ENCODE measurements around the gene CDC42BPB.
A peak's percentile ranks its signal among the peaks of the same experiment; 100 is the strongest.

The CDC42BPB gene

DNA sequence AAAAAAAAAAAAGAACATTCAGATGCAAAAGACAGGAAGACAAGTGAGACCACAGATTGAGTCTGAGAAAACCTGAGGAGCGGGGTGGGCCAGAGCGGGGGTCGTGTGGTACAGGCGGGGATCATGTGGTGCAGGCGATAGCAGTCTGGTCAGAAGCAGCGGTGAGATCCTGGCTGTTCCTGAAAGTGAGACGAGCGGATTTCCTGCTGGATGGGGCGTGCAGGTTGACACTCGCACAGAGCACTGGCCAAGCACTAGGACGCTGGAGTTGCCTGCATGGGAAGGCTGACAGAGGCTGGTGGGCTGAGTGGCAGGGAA is 35.7 kb downstream of the CDC42BPB start:
- TF ChIP-seq, protein P1, sequence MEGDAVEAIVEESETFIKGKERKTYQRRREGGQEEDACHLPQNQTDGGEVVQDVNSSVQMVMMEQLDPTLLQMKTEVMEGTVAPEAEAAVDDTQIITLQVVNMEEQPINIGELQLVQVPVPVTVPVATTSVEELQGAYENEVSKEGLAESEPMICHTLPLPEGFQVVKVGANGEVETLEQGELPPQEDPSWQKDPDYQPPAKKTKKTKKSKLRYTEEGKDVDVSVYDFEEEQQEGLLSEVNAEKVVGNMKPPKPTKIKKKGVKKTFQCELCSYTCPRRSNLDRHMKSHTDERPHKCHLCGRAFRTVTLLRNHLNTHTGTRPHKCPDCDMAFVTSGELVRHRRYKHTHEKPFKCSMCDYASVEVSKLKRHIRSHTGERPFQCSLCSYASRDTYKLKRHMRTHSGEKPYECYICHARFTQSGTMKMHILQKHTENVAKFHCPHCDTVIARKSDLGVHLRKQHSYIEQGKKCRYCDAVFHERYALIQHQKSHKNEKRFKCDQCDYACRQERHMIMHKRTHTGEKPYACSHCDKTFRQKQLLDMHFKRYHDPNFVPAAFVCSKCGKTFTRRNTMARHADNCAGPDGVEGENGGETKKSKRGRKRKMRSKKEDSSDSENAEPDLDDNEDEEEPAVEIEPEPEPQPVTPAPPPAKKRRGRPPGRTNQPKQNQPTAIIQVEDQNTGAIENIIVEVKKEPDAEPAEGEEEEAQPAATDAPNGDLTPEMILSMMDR (IDR thresholded peaks at IDR 0.05; ENCODE audit: insufficient read depth, low read depth, low read length, missing control alignments) = no peak
- DNase-seq (ENCODE audit: low read depth) = peak; percentile 55
- H3K4me3 ChIP-seq (ENCODE audit: low read length) = no peak overlapping the region

DNA sequence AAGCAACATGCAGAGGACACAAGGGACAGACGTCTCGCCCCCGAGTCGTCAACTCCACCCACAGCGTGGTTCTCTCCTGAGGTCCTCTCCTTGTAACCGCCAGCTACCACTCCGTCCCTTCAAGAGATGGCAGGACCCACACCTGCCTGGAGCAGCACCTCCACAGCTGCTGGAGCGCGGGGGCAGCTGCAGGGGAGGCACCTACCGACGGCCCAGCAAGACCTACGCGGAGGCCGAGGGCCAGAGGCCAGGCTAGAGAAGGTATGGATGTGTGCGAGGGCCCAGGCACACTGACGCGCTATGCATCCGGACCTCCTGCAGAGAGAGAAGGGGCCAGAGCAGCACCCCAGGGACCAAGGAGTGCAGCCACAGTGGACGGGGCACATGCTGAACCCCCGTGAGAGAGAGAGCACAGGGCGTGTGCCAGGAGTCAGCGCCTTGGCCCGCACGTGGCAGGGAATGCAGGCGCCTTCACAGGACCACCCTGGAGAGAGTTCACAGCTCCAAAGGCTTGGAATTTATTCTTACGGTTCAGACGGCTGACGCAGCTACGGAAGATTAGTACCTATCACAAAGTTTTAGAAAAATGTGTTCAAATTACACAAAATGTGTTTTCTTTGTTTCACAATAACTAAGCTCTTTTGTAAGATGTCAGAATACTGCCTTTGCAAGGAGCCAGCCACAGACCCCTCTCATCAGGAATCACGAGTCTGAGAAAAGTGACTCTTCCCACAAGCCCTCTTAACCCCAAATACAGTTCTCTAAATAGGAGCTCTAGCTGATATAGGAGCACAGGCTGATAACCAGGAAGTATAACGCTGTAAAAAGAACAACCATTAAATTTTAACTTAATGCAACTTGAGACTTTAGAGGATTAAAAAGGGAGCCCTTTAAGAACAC is 36.8 kb downstream of the CDC42BPB start:
- H3K4me3 ChIP-seq (ENCODE audit: low read length) = no peak overlapping the region
- TF ChIP-seq, protein P1 (IDR thresholded peaks at IDR 0.05; ENCODE audit: insufficient read depth, low read depth, low read length, missing control alignments) = no peak
- no peak for DNase-seq (ENCODE audit: low read depth)

DNA sequence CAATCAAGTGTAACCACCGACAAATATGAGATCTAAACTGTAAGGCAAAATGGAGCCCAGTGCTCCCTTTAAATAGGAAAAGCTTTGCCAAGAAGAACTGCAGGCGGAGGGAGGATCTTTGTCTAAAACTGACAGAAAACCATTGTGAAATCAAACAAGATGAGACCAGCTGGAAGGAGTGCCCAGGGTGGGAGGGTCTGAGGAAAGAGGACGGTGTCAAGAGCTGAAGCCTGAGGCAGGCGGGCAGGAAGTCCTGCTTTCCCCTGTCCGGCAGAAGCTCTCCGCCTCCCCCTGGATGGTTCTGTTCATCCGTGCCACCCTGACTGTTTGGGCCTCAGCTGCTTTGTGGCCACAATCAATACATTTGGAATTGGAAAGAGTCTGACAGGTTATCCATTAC is 37.5 kb downstream of the CDC42BPB start:
- TF ChIP-seq, protein P1 (IDR thresholded peaks at IDR 0.05; ENCODE audit: insufficient read depth, low read depth, low read length, missing control alignments) = no peak

DNA sequence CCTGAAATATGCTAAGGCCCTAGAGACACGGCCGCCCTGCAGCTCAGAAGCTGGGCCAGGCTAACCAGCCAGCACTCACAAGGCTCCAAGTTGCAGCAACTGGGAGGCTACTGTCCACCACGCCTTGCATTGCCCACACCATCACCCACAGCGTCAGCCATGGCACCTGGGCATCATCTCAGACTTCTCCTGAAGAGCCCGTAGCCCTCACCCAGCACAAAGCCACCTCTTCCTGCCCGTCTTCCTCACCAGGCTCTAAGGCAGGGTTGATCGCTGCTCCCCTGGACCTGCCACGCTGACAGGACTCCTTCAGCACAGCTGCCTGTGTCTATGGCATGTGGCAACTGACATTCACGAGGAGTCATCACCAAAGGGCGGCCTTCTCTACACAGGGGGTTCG is 38.1 kb downstream of the CDC42BPB start:
- no peak overlapping the region for H3K4me3 ChIP-seq (ENCODE audit: low read length)
- TF ChIP-seq, protein P1 (IDR thresholded peaks at IDR 0.05; ENCODE audit: insufficient read depth, low read depth, low read length, missing control alignments) = no peak

More for the DNA sequence above, 37.5 kb downstream of the CDC42BPB start:
- no peak overlapping the region for H3K4me3 ChIP-seq (ENCODE audit: low read length)
- peak; percentile 57 for DNase-seq (ENCODE audit: low read depth)

DNA sequence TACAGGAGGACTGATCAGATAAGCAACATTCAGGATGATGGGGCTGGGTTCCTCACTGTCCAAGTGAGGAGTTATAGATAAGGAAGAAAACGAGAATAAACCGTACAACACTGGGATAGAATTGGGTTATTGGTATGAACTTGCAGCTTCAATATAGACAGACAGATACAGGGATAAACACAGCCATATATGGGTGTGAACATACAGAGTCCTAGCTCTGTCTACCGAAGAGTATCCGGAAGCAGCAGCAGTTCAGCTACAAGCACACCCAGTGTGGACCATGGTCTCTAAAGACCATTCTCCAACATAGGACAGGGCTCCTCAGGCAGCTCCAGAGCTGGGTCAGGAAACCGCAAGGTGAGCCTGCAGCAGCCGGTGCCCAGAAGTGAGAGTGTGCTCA is 40.8 kb downstream of the CDC42BPB start:
- no peak overlapping the region for H3K4me3 ChIP-seq (ENCODE audit: low read length)
- no peak for DNase-seq (ENCODE audit: low read depth)
- TF ChIP-seq, protein P1 (IDR thresholded peaks at IDR 0.05; ENCODE audit: insufficient read depth, low read depth, low read length, missing control alignments) = no peak

More for the DNA sequence above, 38.1 kb downstream of the CDC42BPB start:
- DNase-seq (ENCODE audit: low read depth) = no peak

DNA sequence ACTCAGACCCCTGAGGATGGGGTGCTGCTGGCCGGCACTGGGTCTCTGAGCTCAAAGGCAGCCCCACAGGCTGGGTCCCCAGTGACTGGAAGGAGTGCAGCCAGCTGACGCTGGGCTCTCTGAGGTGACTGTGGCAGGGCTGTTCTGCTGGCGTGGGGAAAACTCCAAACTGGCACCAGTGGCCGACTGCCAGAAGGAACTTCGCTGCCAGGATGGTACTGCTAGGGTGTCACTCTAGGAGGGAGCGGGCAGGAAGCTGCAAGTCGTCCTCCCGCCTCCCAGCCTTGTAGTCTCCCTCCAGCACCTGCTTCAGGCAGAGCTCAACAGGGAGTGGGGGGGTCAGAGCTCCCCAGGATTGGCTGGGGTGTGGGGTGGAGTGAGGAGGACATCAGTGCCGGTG is 41.3 kb downstream of the CDC42BPB start:
- DNase-seq (ENCODE audit: low read depth) = no peak
- TF ChIP-seq, protein P1 (IDR thresholded peaks at IDR 0.05; ENCODE audit: insufficient read depth, low read depth, low read length, missing control alignments) = no peak
- H3K4me3 ChIP-seq (ENCODE audit: low read length) = no peak overlapping the region

DNA sequence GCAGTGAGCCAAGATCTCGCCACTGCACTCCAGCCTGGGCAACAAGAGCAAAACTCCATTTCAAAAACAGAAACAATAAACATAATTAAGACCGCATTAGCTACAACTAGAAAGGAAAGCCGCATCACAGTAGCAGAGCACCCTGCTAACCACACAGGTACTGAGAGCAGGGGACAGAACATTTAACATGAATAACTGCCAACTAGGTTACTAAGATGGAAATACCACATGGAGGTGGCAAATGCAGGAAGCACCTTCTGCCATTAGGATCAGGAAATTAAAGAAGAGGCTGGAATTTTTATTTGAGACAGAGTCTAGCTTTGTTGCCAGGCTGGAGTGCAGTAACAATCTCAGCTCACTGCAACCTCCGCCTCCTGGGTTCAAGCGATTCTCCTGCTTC is 41.9 kb downstream of the CDC42BPB start:
- TF ChIP-seq, protein P1 (IDR thresholded peaks at IDR 0.05; ENCODE audit: insufficient read depth, low read depth, low read length, missing control alignments) = no peak
- DNase-seq (ENCODE audit: low read depth) = no peak
- no peak overlapping the region for H3K4me3 ChIP-seq (ENCODE audit: low read length)
